SK-N-SH treated with all-trans-retinoic acid at 6 μM for 48 hours (cell line): ENCODE results near the gene PROK1.
A peak's percentile ranks its signal among the peaks of the same experiment; 100 is the strongest.

ENCODE experiments used
- ATAC-seq: fragments of 200-7000 bp; cut with Tn5 transposase; 3 replicates; pipeline ENCODE4 v1.9.1; 2020; ENCODE audit warnings: mild to moderate bottlenecking, moderate library complexity
- ARNTL ChIP-seq: fragments of 450-650 bp; formaldehyde crosslinking; IDR thresholded peaks from 2 replicates; pipeline ENCODE4 v1.5.0; 2020; ENCODE audit warnings: low read depth, mild to moderate bottlenecking, moderate library complexity, borderline replicate concordance
- BACH2 ChIP-seq: fragments of 250-450 bp; sonication (Bioruptor Pico); IDR thresholded peaks from 2 replicates; pipeline ENCODE4 v1.9.0; 2021; ENCODE audit warnings: mild to moderate bottlenecking, borderline replicate concordance
- CSDC2 ChIP-seq: fragments of 250-450 bp; sonication (Bioruptor Pico); IDR thresholded peaks from 2 replicates; pipeline ENCODE4 v1.5.0; 2020; ENCODE audit warnings: mild to moderate bottlenecking, moderate library complexity
- ESRRG ChIP-seq: fragments of 250-450 bp; sonication (Bioruptor Pico); IDR thresholded peaks from 2 replicates; pipeline ENCODE4 v1.6.1; 2021; ENCODE audit warnings: mild to moderate bottlenecking
- GLIS3 ChIP-seq: fragments of 250-450 bp; sonication (Bioruptor Pico); IDR thresholded peaks from 2 replicates; pipeline ENCODE4 v1.5.0; 2020; ENCODE audit warnings: mild to moderate bottlenecking, moderate library complexity
- ISL1 ChIP-seq: fragments of 250-450 bp; sonication (Bioruptor Pico); IDR thresholded peaks from 2 replicates; pipeline ENCODE4 v2.1.2; 2022; ENCODE audit warnings: mild to moderate bottlenecking, moderate library complexity
- OSR1 ChIP-seq: fragments of 250-450 bp; sonication (Bioruptor Pico); IDR thresholded peaks from 2 replicates; pipeline ENCODE4 v1.8.0; 2022; ENCODE audit warnings: moderate library complexity, mild to moderate bottlenecking, inconsistent platforms
- PPARA ChIP-seq: fragments of 250-450 bp; sonication (Bioruptor Pico); IDR thresholded peaks from 2 replicates; pipeline ENCODE4 v1.5.0; 2020; ENCODE audit warnings: mild to moderate bottlenecking, borderline replicate concordance
- SNAI2 ChIP-seq: fragments of 250-450 bp; sonication (Bioruptor Pico); IDR thresholded peaks from 2 replicates; pipeline ENCODE4 v1.5.0; 2020; ENCODE audit warnings: mild to moderate bottlenecking, moderate library complexity
- TCF4 ChIP-seq: fragments of 250-450 bp; sonication (Bioruptor Pico); IDR thresholded peaks from 2 replicates; pipeline ENCODE4 v1.8.0; 2021; ENCODE audit warnings: mild to moderate bottlenecking, moderate library complexity, borderline replicate concordance
- TOX ChIP-seq: fragments of 250-450 bp; sonication (Bioruptor Pico); IDR thresholded peaks from 2 replicates; pipeline ENCODE4 v1.8.0; 2021; ENCODE audit warnings: mild to moderate bottlenecking, moderate library complexity, borderline replicate concordance
- ZFP3 ChIP-seq: fragments of 250-450 bp; sonication (Bioruptor Pico); IDR thresholded peaks from 2 replicates; pipeline ENCODE4 v1.5.0; 2020; ENCODE audit warnings: mild to moderate bottlenecking, moderate library complexity
- ZNF565 ChIP-seq: fragments of 450-650 bp; formaldehyde crosslinking; conservative IDR thresholded peaks from 2 replicates; pipeline ENCODE4 v1.5.0; 2020; ENCODE audit warnings: low read depth, mild to moderate bottlenecking, moderate library complexity
- ZNF70 ChIP-seq: fragments of 450-650 bp; formaldehyde crosslinking; IDR thresholded peaks from 2 replicates; pipeline ENCODE4 v1.5.0; 2020; ENCODE audit warnings: mild to moderate bottlenecking, moderate library complexity
- ZNF8 ChIP-seq: fragments of 450-650 bp; formaldehyde crosslinking; IDR thresholded peaks from 2 replicates; pipeline ENCODE4 v1.5.0; 2020; ENCODE audit warnings: mild to moderate bottlenecking, moderate library complexity
- TF ChIP-seq, protein P1 (sequence below): fragments of 250-450 bp; sonication (Bioruptor Pico); IDR thresholded peaks from 2 replicates; pipeline ENCODE4 v1.8.0; 2020; ENCODE audit warnings: mild to moderate bottlenecking, moderate library complexity, borderline replicate concordance
- TF ChIP-seq, protein P2 (sequence below): fragments of 250-450 bp; sonication (Bioruptor Pico); IDR thresholded peaks from 2 replicates; pipeline ENCODE4 v1.5.0; 2020; ENCODE audit warnings: mild to moderate bottlenecking, moderate library complexity
- TF ChIP-seq, protein P3 (sequence below): fragments of 250-450 bp; sonication (Bioruptor Pico); IDR thresholded peaks from 2 replicates; pipeline ENCODE4 v1.5.1; 2020; ENCODE audit warnings: low read depth, mild to moderate bottlenecking, moderate library complexity
- TF ChIP-seq, protein P4 (sequence below): fragments of 250-450 bp; sonication (Bioruptor Pico); IDR thresholded peaks from 2 replicates; pipeline ENCODE4 v1.8.0; 2021; ENCODE audit warnings: low read depth, mild to moderate bottlenecking, moderate library complexity, borderline replicate concordance
- TF ChIP-seq, protein P5 (sequence below): fragments of 250-450 bp; sonication (Bioruptor Pico); IDR thresholded peaks from 2 replicates; pipeline ENCODE4 v1.5.1; 2021; ENCODE audit warnings: mild to moderate bottlenecking, moderate library complexity

PROK1 gene

DNA sequence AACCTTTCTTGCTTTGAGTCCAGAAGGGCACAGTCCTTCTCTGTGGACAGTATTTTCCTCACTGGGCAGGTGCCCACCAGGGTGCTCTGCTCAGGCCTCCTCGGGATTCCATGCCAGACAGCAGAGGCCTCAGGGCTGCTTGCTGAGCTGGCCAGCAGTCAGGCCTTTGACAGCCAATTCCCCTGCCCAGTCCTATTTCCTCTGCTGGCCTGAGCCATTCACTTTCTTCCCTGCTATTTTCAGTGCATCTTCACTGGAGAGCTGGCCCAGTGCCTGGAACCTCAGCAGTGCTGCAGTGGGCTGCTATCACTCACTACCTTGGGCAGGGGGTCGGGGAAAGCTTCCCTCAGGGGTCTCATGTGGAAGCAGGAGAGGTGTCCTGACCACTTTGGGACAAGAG is 34.8 kb downstream of the PROK1 start:
- peak; percentile 32; the same call in 1 of the 3 replicates for ATAC-seq

DNA sequence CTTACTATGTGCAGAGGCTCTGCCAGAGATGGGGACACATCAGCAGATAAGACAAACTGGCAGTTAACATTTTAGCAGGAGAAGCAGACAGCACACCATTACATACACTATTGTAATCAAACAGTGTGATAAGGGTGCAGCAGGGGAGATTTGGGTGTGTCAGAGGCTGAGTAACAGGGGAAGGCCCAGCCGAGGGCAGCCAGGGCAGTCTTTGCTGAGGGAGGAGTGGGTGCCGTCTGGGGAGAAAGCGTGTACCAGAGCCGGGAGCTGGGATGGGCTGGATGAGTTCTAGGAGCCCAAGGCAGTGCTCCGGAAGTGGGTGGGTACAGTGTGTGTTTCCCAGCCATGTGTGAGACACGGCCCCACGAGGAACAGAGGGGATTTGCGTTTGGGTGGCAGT is 36.8 kb downstream of the PROK1 start:
- no peak for ATAC-seq
- TF ChIP-seq ISL1 (no peak), ZNF565 (CRISPR knock-in tag) (no peak), SNAI2 (CRISPR knock-in tag) (no peak), ZFP3 (CRISPR knock-in tag) (no peak), ZNF8 (no peak), ESRRG (CRISPR knock-in tag) (no peak), TCF4 (CRISPR knock-in tag) (no peak), OSR1 (no peak), ZNF70 (no peak), TOX (CRISPR knock-in tag) (no peak), PPARA (CRISPR knock-in tag) (no peak), CSDC2 (CRISPR knock-in tag) (no peak)
- TF ChIP-seq, protein P1, sequence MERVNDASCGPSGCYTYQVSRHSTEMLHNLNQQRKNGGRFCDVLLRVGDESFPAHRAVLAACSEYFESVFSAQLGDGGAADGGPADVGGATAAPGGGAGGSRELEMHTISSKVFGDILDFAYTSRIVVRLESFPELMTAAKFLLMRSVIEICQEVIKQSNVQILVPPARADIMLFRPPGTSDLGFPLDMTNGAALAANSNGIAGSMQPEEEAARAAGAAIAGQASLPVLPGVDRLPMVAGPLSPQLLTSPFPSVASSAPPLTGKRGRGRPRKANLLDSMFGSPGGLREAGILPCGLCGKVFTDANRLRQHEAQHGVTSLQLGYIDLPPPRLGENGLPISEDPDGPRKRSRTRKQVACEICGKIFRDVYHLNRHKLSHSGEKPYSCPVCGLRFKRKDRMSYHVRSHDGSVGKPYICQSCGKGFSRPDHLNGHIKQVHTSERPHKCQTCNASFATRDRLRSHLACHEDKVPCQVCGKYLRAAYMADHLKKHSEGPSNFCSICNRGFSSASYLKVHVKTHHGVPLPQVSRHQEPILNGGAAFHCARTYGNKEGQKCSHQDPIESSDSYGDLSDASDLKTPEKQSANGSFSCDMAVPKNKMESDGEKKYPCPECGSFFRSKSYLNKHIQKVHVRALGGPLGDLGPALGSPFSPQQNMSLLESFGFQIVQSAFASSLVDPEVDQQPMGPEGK = no peak
- TF ChIP-seq, protein P2, sequence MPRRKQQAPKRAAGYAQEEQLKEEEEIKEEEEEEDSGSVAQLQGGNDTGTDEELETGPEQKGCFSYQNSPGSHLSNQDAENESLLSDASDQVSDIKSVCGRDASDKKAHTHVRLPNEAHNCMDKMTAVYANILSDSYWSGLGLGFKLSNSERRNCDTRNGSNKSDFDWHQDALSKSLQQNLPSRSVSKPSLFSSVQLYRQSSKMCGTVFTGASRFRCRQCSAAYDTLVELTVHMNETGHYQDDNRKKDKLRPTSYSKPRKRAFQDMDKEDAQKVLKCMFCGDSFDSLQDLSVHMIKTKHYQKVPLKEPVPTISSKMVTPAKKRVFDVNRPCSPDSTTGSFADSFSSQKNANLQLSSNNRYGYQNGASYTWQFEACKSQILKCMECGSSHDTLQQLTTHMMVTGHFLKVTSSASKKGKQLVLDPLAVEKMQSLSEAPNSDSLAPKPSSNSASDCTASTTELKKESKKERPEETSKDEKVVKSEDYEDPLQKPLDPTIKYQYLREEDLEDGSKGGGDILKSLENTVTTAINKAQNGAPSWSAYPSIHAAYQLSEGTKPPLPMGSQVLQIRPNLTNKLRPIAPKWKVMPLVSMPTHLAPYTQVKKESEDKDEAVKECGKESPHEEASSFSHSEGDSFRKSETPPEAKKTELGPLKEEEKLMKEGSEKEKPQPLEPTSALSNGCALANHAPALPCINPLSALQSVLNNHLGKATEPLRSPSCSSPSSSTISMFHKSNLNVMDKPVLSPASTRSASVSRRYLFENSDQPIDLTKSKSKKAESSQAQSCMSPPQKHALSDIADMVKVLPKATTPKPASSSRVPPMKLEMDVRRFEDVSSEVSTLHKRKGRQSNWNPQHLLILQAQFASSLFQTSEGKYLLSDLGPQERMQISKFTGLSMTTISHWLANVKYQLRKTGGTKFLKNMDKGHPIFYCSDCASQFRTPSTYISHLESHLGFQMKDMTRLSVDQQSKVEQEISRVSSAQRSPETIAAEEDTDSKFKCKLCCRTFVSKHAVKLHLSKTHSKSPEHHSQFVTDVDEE = no peak
- TF ChIP-seq, protein P3, sequence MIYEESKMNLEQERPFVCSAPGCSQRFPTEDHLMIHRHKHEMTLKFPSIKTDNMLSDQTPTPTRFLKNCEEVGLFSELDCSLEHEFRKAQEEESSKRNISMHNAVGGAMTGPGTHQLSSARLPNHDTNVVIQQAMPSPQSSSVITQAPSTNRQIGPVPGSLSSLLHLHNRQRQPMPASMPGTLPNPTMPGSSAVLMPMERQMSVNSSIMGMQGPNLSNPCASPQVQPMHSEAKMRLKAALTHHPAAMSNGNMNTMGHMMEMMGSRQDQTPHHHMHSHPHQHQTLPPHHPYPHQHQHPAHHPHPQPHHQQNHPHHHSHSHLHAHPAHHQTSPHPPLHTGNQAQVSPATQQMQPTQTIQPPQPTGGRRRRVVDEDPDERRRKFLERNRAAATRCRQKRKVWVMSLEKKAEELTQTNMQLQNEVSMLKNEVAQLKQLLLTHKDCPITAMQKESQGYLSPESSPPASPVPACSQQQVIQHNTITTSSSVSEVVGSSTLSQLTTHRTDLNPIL (CRISPR knock-in tag) = no peak

More for the DNA sequence above, 34.8 kb downstream of the PROK1 start:
- TF ChIP-seq, protein P4, sequence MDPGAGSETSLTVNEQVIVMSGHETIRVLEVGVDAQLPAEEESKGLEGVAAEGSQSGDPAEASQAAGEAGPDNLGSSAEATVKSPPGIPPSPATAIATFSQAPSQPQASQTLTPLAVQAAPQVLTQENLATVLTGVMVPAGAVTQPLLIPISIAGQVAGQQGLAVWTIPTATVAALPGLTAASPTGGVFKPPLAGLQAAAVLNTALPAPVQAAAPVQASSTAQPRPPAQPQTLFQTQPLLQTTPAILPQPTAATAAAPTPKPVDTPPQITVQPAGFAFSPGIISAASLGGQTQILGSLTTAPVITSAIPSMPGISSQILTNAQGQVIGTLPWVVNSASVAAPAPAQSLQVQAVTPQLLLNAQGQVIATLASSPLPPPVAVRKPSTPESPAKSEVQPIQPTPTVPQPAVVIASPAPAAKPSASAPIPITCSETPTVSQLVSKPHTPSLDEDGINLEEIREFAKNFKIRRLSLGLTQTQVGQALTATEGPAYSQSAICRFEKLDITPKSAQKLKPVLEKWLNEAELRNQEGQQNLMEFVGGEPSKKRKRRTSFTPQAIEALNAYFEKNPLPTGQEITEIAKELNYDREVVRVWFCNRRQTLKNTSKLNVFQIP (CRISPR knock-in tag) = no peak
- TF ChIP-seq, protein P5, sequence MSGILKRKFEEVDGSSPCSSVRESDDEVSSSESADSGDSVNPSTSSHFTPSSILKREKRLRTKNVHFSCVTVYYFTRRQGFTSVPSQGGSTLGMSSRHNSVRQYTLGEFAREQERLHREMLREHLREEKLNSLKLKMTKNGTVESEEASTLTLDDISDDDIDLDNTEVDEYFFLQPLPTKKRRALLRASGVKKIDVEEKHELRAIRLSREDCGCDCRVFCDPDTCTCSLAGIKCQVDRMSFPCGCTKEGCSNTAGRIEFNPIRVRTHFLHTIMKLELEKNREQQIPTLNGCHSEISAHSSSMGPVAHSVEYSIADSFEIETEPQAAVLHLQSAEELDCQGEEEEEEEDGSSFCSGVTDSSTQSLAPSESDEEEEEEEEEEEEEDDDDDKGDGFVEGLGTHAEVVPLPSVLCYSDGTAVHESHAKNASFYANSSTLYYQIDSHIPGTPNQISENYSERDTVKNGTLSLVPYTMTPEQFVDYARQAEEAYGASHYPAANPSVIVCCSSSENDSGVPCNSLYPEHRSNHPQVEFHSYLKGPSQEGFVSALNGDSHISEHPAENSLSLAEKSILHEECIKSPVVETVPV (CRISPR knock-in tag) = no peak
- TF ChIP-seq ISL1 = no peak
- TF ChIP-seq, protein P2 = no peak
- no peak for TF ChIP-seq PPARA (CRISPR knock-in tag)
- no peak for TF ChIP-seq ZFP3 (CRISPR knock-in tag)
- TF ChIP-seq CSDC2 (CRISPR knock-in tag) = no peak
- TF ChIP-seq TOX (CRISPR knock-in tag) = no peak
- no peak for TF ChIP-seq TCF4 (CRISPR knock-in tag)
- TF ChIP-seq, protein P1 = no peak
- TF ChIP-seq ZNF565 (CRISPR knock-in tag) = no peak
- no peak for TF ChIP-seq ZNF70
- no peak for TF ChIP-seq ZNF8
- TF ChIP-seq GLIS3 = no peak
- TF ChIP-seq OSR1 = no peak
- no peak for TF ChIP-seq BACH2 (CRISPR knock-in tag)
- TF ChIP-seq ARNTL (CRISPR knock-in tag) = no peak
